NB4 (cell line): ENCODE measurements around the gene FLNB.

Experiments used
- DNase-seq: peaks from one replicate; pipeline ENCODE4 v3.0.0; 2010; ENCODE audit warnings: low read depth
- H3K4me3 ChIP-seq: one replicate; pipeline ENCODE4 v1.5.1; 2011; ENCODE audit warnings: mild to moderate bottlenecking, low read depth, low read length, moderate library complexity
- CTCF ChIP-seq: IDR thresholded peaks from one replicate; pipeline ENCODE4 v1.5.1; 2012; ENCODE audit warnings: low read depth, low read length
- MAX ChIP-seq: IDR thresholded peaks from 2 replicates; pipeline ENCODE4 v1.6.1; 2011; ENCODE audit warnings: low read depth, low read length
- MYC ChIP-seq: IDR thresholded peaks from 2 replicates; pipeline ENCODE4 v1.6.1; 2011; ENCODE audit warnings: low read depth, low read length
- POLR2A ChIP-seq: IDR thresholded peaks from 2 replicates; pipeline ENCODE4 v1.6.1; 2011; ENCODE audit warnings: mild to moderate bottlenecking; ENCODE audit not compliant: insufficient read length; ENCODE audit errors: extremely low read depth

FLNB gene

GRCh38 chr3:58071480-58071971 lies 63.3 kb downstream of the FLNB start:
- DNase-seq: no peak

GRCh38 chr3:58072052-58072762 lies 64.0 kb downstream of the FLNB start:
- no peak for TF ChIP-seq MAX
- TF ChIP-seq POLR2A: no peak
- no peak for TF ChIP-seq MYC
- TF ChIP-seq CTCF: no peak
- no peak overlapping the region for H3K4me3 ChIP-seq
- DNase-seq: no peak

More at GRCh38 chr3:58071480-58071971, 63.3 kb downstream of the FLNB start:
- no peak overlapping the region for H3K4me3 ChIP-seq
- TF ChIP-seq POLR2A (no peak), CTCF (no peak), MYC (no peak), MAX (no peak)

- DNase-seq: no peak
- H3K4me3 ChIP-seq: no peak overlapping the region
Measured at GRCh38 chr3:58072763-58073130, 64.5 kb downstream of the FLNB start.

GRCh38 chr3:58073301-58074108 lies 65.3 kb downstream of the FLNB start:
- no peak for TF ChIP-seq MYC
- H3K4me3 ChIP-seq: no peak overlapping the region
- no peak for DNase-seq

More at GRCh38 chr3:58072763-58073130, 64.5 kb downstream of the FLNB start:
- TF ChIP-seq MYC (no peak), CTCF (no peak), MAX (no peak), POLR2A (no peak)

GRCh38 chr3:58074116-58074715 lies 66.0 kb downstream of the FLNB start:
- peak; percentile 57 for DNase-seq
- no peak overlapping the region for H3K4me3 ChIP-seq
- TF ChIP-seq CTCF (no peak), MYC (peak; percentile 63), MAX (peak; percentile 66; the same call in 1 of the 2 replicates)

- no peak for TF ChIP-seq MAX
- no peak for TF ChIP-seq MYC
- no peak for TF ChIP-seq POLR2A
- TF ChIP-seq CTCF: no peak
- no peak for DNase-seq
- no peak overlapping the region for H3K4me3 ChIP-seq
Measured at GRCh38 chr3:58074997-58075396, 66.8 kb downstream of the FLNB start.
